DND-41 (cell line): ENCODE data around the gene ASL.
A peak's percentile ranks its signal among the peaks of the same experiment; 100 is the strongest.
"Not testable (repeated sequence)": the region's sequence is repeated elsewhere in the genome, so short reads cannot be mapped to it uniquely, and the experiment has no call there.

Experiments used
- ATAC-seq: fragments of 200-7000 bp; cut with Tn5 transposase; 3 replicates; pipeline ENCODE4 v1.9.1; 2021; ENCODE audit warnings: low read depth; ENCODE audit not compliant: insufficient read depth
- DNase-seq: peaks from one replicate; pipeline ENCODE4 v3.0.0-alpha.2; 2020
- H2AFZ ChIP-seq: 2 replicates; pipeline ENCODE4 v1.6.0; 2012; ENCODE audit warnings: low read depth, low read length
- H3K27ac ChIP-seq: 2 replicates; pipeline ENCODE4 v1.5.1; 2012; ENCODE audit warnings: low read length, inconsistent platforms
- H3K27me3 ChIP-seq: fragments of 200-600 bp; sonication (generic); 2 replicates; pipeline ENCODE4 v1.6.0; 2012; ENCODE audit warnings: low read length, mild to moderate bottlenecking, inconsistent platforms; ENCODE audit not compliant: insufficient read depth, poor library complexity
- H3K36me3 ChIP-seq: 2 replicates; pipeline ENCODE4 v1.5.1; 2012; ENCODE audit warnings: low read length, inconsistent platforms; ENCODE audit not compliant: insufficient read depth
- H3K4me1 ChIP-seq: 2 replicates; pipeline ENCODE4 v1.5.1; 2012; ENCODE audit warnings: mild to moderate bottlenecking, low read length; ENCODE audit not compliant: insufficient read depth
- H3K4me2 ChIP-seq: 2 replicates; pipeline ENCODE4 v1.6.0; 2012; ENCODE audit warnings: mild to moderate bottlenecking, moderate library complexity, low read length, inconsistent platforms; ENCODE audit not compliant: insufficient read depth
- H3K4me3 ChIP-seq, 2 experiments: fragments of 200-600 bp in 1 of 2; shearing (Covaris generic) in 1 of 2; 2 replicates each; pipeline ENCODE4 v1.5.1; 2012 to 2016; ENCODE audit warnings: inconsistent platforms in 2 of 2, low read length in 2 of 2, mild to moderate bottlenecking in 2 of 2, low read depth in 1 of 2, moderate library complexity in 1 of 2
- H3K79me2 ChIP-seq: 2 replicates; pipeline ENCODE4 v1.6.0; 2012; ENCODE audit warnings: low read length, inconsistent platforms; ENCODE audit not compliant: insufficient read depth
- H3K9ac ChIP-seq: 2 replicates; pipeline ENCODE4 v1.6.0; 2012; ENCODE audit warnings: low read depth, mild to moderate bottlenecking, inconsistent platforms, low read length, moderate library complexity
- H3K9me3 ChIP-seq: 2 replicates; pipeline ENCODE4 v1.5.1; 2012; ENCODE audit warnings: low read length, moderate library complexity, mild to moderate bottlenecking, inconsistent platforms; ENCODE audit not compliant: insufficient read depth, severe bottlenecking
- H4K20me1 ChIP-seq: 2 replicates; pipeline ENCODE4 v1.6.0; 2012; ENCODE audit warnings: low read length; ENCODE audit not compliant: insufficient read depth
- EZH2 ChIP-seq: IDR thresholded peaks from 3 replicates; pipeline ENCODE4 v1.6.1; 2012; ENCODE audit warnings: borderline replicate concordance, low read depth, mild to moderate bottlenecking, moderate library complexity, low read length, inconsistent platforms; ENCODE audit not compliant: severe bottlenecking
- TF ChIP-seq, protein P1 (sequence below): IDR thresholded peaks from 2 replicates; pipeline ENCODE4 v1.5.1; 2012; ENCODE audit warnings: borderline replicate concordance, low read length, moderate library complexity, mild to moderate bottlenecking; ENCODE audit not compliant: poor library complexity, severe bottlenecking; ENCODE audit errors: extremely low read depth

The ASL gene

GRCh38 chr7:66075590-66076461 lies at the start of gene ASL:
Gene ASL (plus strand): TSS chr7:66075819. CDS start chr7:66076082, 263 bp downstream.
- Histone ChIP-seq H3K4me2 (peak within 1 kb of the TSS; percentile 72), H3K9ac (peak within 1 kb of the TSS; percentile 54), H3K36me3 (no peaks in the 10 kb centered on the region), H3K4me3 (peak within 1 kb of the TSS; percentile 26 to 61; a peak in 3 of 4 replicates), H4K20me1 (no peaks in the 10 kb centered on the region), H3K4me1 (peaks cover 10% of the 10 kb centered on the region), H3K27me3 (no peaks in the 10 kb centered on the region), H2AFZ (peak within 1 kb of the TSS; percentile 46), H3K9me3 (no peaks in the 10 kb centered on the region), H3K27ac (0 out of 2 replicates have a peak within 1 kb of the TSS, but pooled peaks have one; percentile 1), H3K79me2 (no peaks in the 10 kb centered on the region)
- ATAC-seq (peak; percentile 97), DNase-seq (peak; percentile 78)
- TF ChIP-seq, protein P1, sequence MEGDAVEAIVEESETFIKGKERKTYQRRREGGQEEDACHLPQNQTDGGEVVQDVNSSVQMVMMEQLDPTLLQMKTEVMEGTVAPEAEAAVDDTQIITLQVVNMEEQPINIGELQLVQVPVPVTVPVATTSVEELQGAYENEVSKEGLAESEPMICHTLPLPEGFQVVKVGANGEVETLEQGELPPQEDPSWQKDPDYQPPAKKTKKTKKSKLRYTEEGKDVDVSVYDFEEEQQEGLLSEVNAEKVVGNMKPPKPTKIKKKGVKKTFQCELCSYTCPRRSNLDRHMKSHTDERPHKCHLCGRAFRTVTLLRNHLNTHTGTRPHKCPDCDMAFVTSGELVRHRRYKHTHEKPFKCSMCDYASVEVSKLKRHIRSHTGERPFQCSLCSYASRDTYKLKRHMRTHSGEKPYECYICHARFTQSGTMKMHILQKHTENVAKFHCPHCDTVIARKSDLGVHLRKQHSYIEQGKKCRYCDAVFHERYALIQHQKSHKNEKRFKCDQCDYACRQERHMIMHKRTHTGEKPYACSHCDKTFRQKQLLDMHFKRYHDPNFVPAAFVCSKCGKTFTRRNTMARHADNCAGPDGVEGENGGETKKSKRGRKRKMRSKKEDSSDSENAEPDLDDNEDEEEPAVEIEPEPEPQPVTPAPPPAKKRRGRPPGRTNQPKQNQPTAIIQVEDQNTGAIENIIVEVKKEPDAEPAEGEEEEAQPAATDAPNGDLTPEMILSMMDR = peak; percentile 7
- no peak for TF ChIP-seq EZH2

GRCh38 chr7:66028342-66028741 lies 47.3 kb upstream of the ASL start:
- ATAC-seq, H3K4me2 ChIP-seq, H3K27me3 ChIP-seq: not testable (repeated sequence)

DNA sequence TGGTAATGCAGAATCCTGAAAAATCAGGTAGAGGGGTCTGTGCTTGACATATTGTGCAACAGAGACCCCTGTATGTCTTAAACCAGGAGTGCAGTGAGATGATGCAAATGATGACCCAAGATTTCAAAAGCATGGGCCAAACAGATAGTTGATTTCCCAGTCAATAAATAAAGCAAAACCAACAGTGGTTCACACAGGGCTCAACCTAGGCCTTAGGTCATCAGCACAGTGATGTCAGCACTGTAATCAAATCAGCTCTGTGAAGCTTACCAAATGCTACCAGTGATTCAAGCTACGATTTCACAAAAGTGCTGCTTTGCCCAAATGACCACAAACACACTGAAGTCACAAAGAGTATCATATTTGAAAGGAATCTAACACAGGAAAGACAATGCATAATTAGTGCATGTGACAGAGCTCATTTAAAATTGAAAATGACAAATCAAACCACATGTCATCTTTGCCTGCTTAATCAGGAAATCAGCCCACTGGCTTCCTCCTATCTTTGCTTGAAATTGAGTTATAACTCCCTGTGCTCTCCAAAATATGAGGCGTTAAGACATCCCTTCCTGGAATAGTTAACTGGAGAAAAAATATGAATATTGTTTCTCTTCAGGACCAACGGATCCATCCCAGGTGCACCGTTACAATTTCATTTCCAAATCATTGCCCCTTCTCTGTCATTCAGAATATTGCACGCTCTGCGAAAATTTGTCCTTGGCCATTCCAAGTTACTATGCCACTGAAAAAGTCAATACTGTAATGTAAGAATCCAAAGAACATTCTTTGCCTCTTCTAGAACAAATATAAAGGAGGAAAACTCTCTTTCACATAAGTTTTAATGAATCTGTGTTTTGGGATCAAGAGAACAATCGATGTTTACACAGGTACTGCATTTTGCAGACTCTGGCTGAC lies 41.9 kb upstream of the ASL start:
- DNase-seq = no peak
- Histone ChIP-seq H3K4me1 (no peaks in the 10 kb centered on the region), H3K4me2 (no peak overlapping the region), H3K27me3 (no peaks in the 10 kb centered on the region), H3K4me3 (no peak overlapping the region), H3K79me2 (no peaks in the 10 kb centered on the region), H3K36me3 (no peaks in the 10 kb centered on the region), H3K27ac (no peak overlapping the region), H2AFZ (no peak overlapping the region), H3K9me3 (no peaks in the 10 kb centered on the region), H4K20me1 (no peaks in the 10 kb centered on the region), H3K9ac (no peak overlapping the region)
- ATAC-seq = no peak
- TF ChIP-seq, protein P1 = no peak
- no peak for TF ChIP-seq EZH2

More at GRCh38 chr7:66028342-66028741, 47.3 kb upstream of the ASL start:
- DNase-seq, H3K4me1 ChIP-seq, H4K20me1 ChIP-seq, H3K36me3 ChIP-seq, H3K79me2 ChIP-seq, H3K9me3 ChIP-seq, H3K9ac ChIP-seq, H2AFZ ChIP-seq, H3K4me3 ChIP-seq, H3K27ac ChIP-seq: not testable (repeated sequence)

- not testable (repeated sequence) for H2AFZ ChIP-seq, H3K4me3 ChIP-seq, H3K9ac ChIP-seq, H3K27ac ChIP-seq, DNase-seq, H3K79me2 ChIP-seq, H3K4me2 ChIP-seq, H4K20me1 ChIP-seq, H3K4me1 ChIP-seq, H3K9me3 ChIP-seq, H3K27me3 ChIP-seq, H3K36me3 ChIP-seq, ATAC-seq
Observed at GRCh38 chr7:66034436-66035010, 41.1 kb upstream of the ASL start.
